ENCODE data around the gene UBB.

UBB gene

GRCh38 chr17:16417896-16418684 lies 37.2 kb downstream of the UBB start:
- DNase-seq (ENCODE audit: low read depth in 3 of 3), result no peak

GRCh38 chr17:16418685-16419068 lies 37.8 kb downstream of the UBB start:
- DNase-seq (ENCODE audit: low read depth in 3 of 3), result no peak

- peak in 2 of 3 donors; percentile 57 to 60 for DNase-seq (ENCODE audit: low read depth in 3 of 3)
Observed at GRCh38 chr17:16419074-16419928, 38.4 kb downstream of the UBB start.

- DNase-seq (ENCODE audit: low read depth in 3 of 3), result no peak
Observed at GRCh38 chr17:16419929-16420271, 39.0 kb downstream of the UBB start.

- no peak for DNase-seq (ENCODE audit: low read depth in 3 of 3)
Observed at GRCh38 chr17:16422416-16422815, 41.5 kb downstream of the UBB start.

- DNase-seq (ENCODE audit: low read depth in 3 of 3), result no peak
Observed at GRCh38 chr17:16423226-16423872, 42.5 kb downstream of the UBB start.

- DNase-seq (ENCODE audit: low read depth in 3 of 3), result no peak
Observed at GRCh38 chr17:16425202-16425601, 44.3 kb downstream of the UBB start.

GRCh38 chr17:16425698-16426659 lies 45.1 kb downstream of the UBB start:
- DNase-seq (ENCODE audit: low read depth in 3 of 3), result no peak

- DNase-seq (ENCODE audit: low read depth in 3 of 3), result no peak
Observed at GRCh38 chr17:16427020-16427419, 46.1 kb downstream of the UBB start.

- peak in 1 of 3 donors; percentile 64 for DNase-seq (ENCODE audit: low read depth in 3 of 3)
Observed at GRCh38 chr17:16428098-16428882, 47.4 kb downstream of the UBB start.

GRCh38 chr17:16429083-16429482 lies 48.2 kb downstream of the UBB start:
- no peak for DNase-seq (ENCODE audit: low read depth in 3 of 3)

GRCh38 chr17:16430650-16431049 lies 49.8 kb downstream of the UBB start:
- no peak for DNase-seq (ENCODE audit: low read depth in 3 of 3)

GRCh38 chr17:16432017-16432416 lies 51.1 kb downstream of the UBB start:
- DNase-seq (ENCODE audit: low read depth in 3 of 3), result no peak
